SK-N-SH treated with all-trans-retinoic acid at 6 μM for 48 hours (cell line): ENCODE measurements around the gene GTF3A.

Experiments
- ATAC-seq: fragments of 200-7000 bp; cut with Tn5 transposase; 3 replicates; pipeline ENCODE4 v1.9.1; 2020; ENCODE audit warnings: mild to moderate bottlenecking, moderate library complexity
- ARNTL ChIP-seq: fragments of 450-650 bp; formaldehyde crosslinking; IDR thresholded peaks from 2 replicates; pipeline ENCODE4 v1.5.0; 2020; ENCODE audit warnings: low read depth, mild to moderate bottlenecking, moderate library complexity, borderline replicate concordance
- BACH2 ChIP-seq: fragments of 250-450 bp; sonication (Bioruptor Pico); IDR thresholded peaks from 2 replicates; pipeline ENCODE4 v1.9.0; 2021; ENCODE audit warnings: mild to moderate bottlenecking, borderline replicate concordance
- CSDC2 ChIP-seq: fragments of 250-450 bp; sonication (Bioruptor Pico); IDR thresholded peaks from 2 replicates; pipeline ENCODE4 v1.5.0; 2020; ENCODE audit warnings: mild to moderate bottlenecking, moderate library complexity
- GLIS3 ChIP-seq: fragments of 250-450 bp; sonication (Bioruptor Pico); IDR thresholded peaks from 2 replicates; pipeline ENCODE4 v1.5.0; 2020; ENCODE audit warnings: mild to moderate bottlenecking, moderate library complexity
- ISL1 ChIP-seq: fragments of 250-450 bp; sonication (Bioruptor Pico); IDR thresholded peaks from 2 replicates; pipeline ENCODE4 v2.1.2; 2022; ENCODE audit warnings: mild to moderate bottlenecking, moderate library complexity
- OSR1 ChIP-seq: fragments of 250-450 bp; sonication (Bioruptor Pico); IDR thresholded peaks from 2 replicates; pipeline ENCODE4 v1.8.0; 2022; ENCODE audit warnings: moderate library complexity, mild to moderate bottlenecking, inconsistent platforms
- PPARA ChIP-seq: fragments of 250-450 bp; sonication (Bioruptor Pico); IDR thresholded peaks from 2 replicates; pipeline ENCODE4 v1.5.0; 2020; ENCODE audit warnings: mild to moderate bottlenecking, borderline replicate concordance
- RARB ChIP-seq: fragments of 250-450 bp; sonication (Bioruptor Pico); IDR thresholded peaks from 2 replicates; pipeline ENCODE4 v1.8.0; 2021; ENCODE audit warnings: mild to moderate bottlenecking, moderate library complexity
- SNAI2 ChIP-seq: fragments of 250-450 bp; sonication (Bioruptor Pico); IDR thresholded peaks from 2 replicates; pipeline ENCODE4 v1.5.0; 2020; ENCODE audit warnings: mild to moderate bottlenecking, moderate library complexity
- TCF4 ChIP-seq: fragments of 250-450 bp; sonication (Bioruptor Pico); IDR thresholded peaks from 2 replicates; pipeline ENCODE4 v1.8.0; 2021; ENCODE audit warnings: mild to moderate bottlenecking, moderate library complexity, borderline replicate concordance
- TOX ChIP-seq: fragments of 250-450 bp; sonication (Bioruptor Pico); IDR thresholded peaks from 2 replicates; pipeline ENCODE4 v1.8.0; 2021; ENCODE audit warnings: mild to moderate bottlenecking, moderate library complexity, borderline replicate concordance
- ZC3H10 ChIP-seq: fragments of 250-450 bp; sonication (Bioruptor Pico); IDR thresholded peaks from 2 replicates; pipeline ENCODE4 v1.5.1; 2021; ENCODE audit warnings: mild to moderate bottlenecking, moderate library complexity
- ZFP3 ChIP-seq: fragments of 250-450 bp; sonication (Bioruptor Pico); IDR thresholded peaks from 2 replicates; pipeline ENCODE4 v1.5.0; 2020; ENCODE audit warnings: mild to moderate bottlenecking, moderate library complexity
- ZFP30 ChIP-seq: fragments of 450-650 bp; formaldehyde crosslinking; IDR thresholded peaks from 2 replicates; pipeline ENCODE4 v1.5.0; 2022; ENCODE audit warnings: mild to moderate bottlenecking, moderate library complexity
- ZNF565 ChIP-seq: fragments of 450-650 bp; formaldehyde crosslinking; conservative IDR thresholded peaks from 2 replicates; pipeline ENCODE4 v1.5.0; 2020; ENCODE audit warnings: low read depth, mild to moderate bottlenecking, moderate library complexity
- ZNF70 ChIP-seq: fragments of 450-650 bp; formaldehyde crosslinking; IDR thresholded peaks from 2 replicates; pipeline ENCODE4 v1.5.0; 2020; ENCODE audit warnings: mild to moderate bottlenecking, moderate library complexity
- TF ChIP-seq, protein P1 (sequence below): fragments of 250-450 bp; sonication (Bioruptor Pico); IDR thresholded peaks from 2 replicates; pipeline ENCODE4 v1.8.0; 2021; ENCODE audit warnings: low read depth, mild to moderate bottlenecking, moderate library complexity, borderline replicate concordance
- TF ChIP-seq, protein P2 (sequence below): fragments of 250-450 bp; sonication (Bioruptor Pico); IDR thresholded peaks from 2 replicates; pipeline ENCODE4 v1.5.0; 2020; ENCODE audit warnings: mild to moderate bottlenecking, moderate library complexity
- TF ChIP-seq, protein P3 (sequence below): fragments of 250-450 bp; sonication (Bioruptor Pico); IDR thresholded peaks from 2 replicates; pipeline ENCODE4 v1.5.1; 2021; ENCODE audit warnings: mild to moderate bottlenecking, moderate library complexity
- TF ChIP-seq, protein P4 (sequence below): fragments of 250-450 bp; sonication (Bioruptor Pico); IDR thresholded peaks from 2 replicates; pipeline ENCODE4 v1.5.1; 2020; ENCODE audit warnings: low read depth, mild to moderate bottlenecking, moderate library complexity

GTF3A gene

DNA sequence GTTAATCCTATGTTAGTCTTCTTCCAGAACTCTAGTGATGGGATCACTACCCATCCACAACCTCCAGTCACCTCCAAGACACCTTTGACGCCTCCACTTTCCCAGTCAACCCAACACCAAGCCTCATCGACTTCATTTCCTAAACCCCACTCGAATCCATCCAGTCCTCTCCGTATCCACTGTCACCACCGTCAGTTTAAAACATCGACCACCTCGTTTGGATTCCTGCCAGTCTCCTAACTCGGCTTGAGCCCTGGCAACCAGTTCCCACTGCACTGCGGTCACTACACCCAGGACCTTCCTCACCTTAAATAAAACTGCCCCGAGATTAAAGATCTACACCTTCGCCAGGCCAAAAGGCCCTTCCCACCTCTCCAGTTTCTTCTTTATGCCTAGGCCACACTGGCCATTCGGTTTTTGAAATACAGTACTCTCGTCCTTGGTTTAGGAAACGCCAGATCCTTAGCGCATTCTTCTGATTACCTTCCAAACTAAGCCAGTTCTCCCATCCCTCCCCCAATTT lies 24.7 kb downstream of the GTF3A start:
- TF ChIP-seq ZFP3 (CRISPR knock-in tag) (no peak), ZNF70 (CRISPR knock-in tag) (no peak), BACH2 (CRISPR knock-in tag) (no peak), ISL1 (no peak), ZC3H10 (CRISPR knock-in tag) (no peak), OSR1 (CRISPR knock-in tag) (no peak), RARB (CRISPR knock-in tag) (no peak), TCF4 (CRISPR knock-in tag) (no peak), SNAI2 (no peak), ARNTL (CRISPR knock-in tag) (no peak), GLIS3 (CRISPR knock-in tag) (no peak), ZNF565 (CRISPR knock-in tag) (no peak)
- TF ChIP-seq, protein P1, sequence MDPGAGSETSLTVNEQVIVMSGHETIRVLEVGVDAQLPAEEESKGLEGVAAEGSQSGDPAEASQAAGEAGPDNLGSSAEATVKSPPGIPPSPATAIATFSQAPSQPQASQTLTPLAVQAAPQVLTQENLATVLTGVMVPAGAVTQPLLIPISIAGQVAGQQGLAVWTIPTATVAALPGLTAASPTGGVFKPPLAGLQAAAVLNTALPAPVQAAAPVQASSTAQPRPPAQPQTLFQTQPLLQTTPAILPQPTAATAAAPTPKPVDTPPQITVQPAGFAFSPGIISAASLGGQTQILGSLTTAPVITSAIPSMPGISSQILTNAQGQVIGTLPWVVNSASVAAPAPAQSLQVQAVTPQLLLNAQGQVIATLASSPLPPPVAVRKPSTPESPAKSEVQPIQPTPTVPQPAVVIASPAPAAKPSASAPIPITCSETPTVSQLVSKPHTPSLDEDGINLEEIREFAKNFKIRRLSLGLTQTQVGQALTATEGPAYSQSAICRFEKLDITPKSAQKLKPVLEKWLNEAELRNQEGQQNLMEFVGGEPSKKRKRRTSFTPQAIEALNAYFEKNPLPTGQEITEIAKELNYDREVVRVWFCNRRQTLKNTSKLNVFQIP (CRISPR knock-in tag): no peak
- TF ChIP-seq, protein P2, sequence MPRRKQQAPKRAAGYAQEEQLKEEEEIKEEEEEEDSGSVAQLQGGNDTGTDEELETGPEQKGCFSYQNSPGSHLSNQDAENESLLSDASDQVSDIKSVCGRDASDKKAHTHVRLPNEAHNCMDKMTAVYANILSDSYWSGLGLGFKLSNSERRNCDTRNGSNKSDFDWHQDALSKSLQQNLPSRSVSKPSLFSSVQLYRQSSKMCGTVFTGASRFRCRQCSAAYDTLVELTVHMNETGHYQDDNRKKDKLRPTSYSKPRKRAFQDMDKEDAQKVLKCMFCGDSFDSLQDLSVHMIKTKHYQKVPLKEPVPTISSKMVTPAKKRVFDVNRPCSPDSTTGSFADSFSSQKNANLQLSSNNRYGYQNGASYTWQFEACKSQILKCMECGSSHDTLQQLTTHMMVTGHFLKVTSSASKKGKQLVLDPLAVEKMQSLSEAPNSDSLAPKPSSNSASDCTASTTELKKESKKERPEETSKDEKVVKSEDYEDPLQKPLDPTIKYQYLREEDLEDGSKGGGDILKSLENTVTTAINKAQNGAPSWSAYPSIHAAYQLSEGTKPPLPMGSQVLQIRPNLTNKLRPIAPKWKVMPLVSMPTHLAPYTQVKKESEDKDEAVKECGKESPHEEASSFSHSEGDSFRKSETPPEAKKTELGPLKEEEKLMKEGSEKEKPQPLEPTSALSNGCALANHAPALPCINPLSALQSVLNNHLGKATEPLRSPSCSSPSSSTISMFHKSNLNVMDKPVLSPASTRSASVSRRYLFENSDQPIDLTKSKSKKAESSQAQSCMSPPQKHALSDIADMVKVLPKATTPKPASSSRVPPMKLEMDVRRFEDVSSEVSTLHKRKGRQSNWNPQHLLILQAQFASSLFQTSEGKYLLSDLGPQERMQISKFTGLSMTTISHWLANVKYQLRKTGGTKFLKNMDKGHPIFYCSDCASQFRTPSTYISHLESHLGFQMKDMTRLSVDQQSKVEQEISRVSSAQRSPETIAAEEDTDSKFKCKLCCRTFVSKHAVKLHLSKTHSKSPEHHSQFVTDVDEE (CRISPR knock-in tag): no peak
- ATAC-seq: peak; percentile 2; the same call in 1 of the 3 replicates

DNA sequence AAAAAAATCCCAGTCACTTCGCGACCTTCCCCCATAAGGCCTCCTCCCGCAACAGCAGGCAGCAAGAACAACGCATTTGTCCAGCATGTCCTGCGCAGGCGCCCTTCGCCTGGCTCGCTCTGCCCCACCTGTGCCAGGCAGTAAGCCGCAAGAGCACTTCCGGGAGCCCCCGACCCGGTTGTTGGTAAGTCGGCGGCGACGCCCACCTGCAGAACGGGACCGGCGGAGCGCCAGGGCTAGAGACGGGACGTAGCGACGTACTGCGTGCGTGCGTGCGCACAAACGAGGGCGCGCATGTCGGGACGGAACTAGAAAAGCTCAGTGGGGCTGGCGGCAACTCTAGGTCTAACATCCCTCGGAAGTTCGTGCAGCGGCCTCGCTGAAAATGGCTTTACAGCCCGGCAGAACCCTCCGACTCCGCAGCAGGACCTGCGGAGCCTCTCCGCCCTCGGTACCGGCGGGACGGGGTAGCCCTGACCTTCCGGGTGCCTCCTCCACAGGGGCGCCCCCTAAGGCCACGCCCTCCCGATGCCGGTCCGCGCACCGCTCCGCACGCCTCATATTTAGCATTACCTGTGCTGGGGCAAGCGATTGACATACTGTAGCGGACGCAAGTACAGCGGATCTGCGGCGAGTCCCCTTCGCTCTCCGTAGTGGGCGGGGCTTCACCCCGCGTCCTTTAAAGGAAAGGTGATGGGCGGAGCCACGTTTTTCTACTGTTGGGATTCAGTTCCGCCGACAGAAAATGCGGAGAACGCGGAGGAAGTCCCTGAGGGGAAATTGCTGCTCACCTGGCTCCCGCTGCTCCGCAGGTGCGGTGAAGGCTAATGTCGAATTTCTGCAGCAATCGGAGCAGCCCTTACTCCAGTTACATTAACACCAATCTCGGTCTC lies 25.8 kb downstream of the GTF3A start, which contains the start of gene MTIF3:
Gene MTIF3, minus strand, starts transcription at position 629 of the 893 bp plus-strand sequence. CDS start 10,116 bp downstream, outside the sequence.
- no peak for TF ChIP-seq ZC3H10 (CRISPR knock-in tag)
- no peak for TF ChIP-seq CSDC2 (CRISPR knock-in tag)
- TF ChIP-seq TOX (CRISPR knock-in tag): no peak
- TF ChIP-seq BACH2 (CRISPR knock-in tag): no peak
- no peak for TF ChIP-seq RARB (CRISPR knock-in tag)
- TF ChIP-seq TCF4 (CRISPR knock-in tag): no peak; the same call in 1 of the 2 replicates
- TF ChIP-seq ARNTL (CRISPR knock-in tag): no peak
- TF ChIP-seq, protein P3, sequence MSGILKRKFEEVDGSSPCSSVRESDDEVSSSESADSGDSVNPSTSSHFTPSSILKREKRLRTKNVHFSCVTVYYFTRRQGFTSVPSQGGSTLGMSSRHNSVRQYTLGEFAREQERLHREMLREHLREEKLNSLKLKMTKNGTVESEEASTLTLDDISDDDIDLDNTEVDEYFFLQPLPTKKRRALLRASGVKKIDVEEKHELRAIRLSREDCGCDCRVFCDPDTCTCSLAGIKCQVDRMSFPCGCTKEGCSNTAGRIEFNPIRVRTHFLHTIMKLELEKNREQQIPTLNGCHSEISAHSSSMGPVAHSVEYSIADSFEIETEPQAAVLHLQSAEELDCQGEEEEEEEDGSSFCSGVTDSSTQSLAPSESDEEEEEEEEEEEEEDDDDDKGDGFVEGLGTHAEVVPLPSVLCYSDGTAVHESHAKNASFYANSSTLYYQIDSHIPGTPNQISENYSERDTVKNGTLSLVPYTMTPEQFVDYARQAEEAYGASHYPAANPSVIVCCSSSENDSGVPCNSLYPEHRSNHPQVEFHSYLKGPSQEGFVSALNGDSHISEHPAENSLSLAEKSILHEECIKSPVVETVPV: no peak
- no peak for TF ChIP-seq ISL1
- no peak for TF ChIP-seq SNAI2
- no peak for TF ChIP-seq GLIS3 (CRISPR knock-in tag)
- no peak for TF ChIP-seq ZNF70 (CRISPR knock-in tag)
- TF ChIP-seq, protein P4, sequence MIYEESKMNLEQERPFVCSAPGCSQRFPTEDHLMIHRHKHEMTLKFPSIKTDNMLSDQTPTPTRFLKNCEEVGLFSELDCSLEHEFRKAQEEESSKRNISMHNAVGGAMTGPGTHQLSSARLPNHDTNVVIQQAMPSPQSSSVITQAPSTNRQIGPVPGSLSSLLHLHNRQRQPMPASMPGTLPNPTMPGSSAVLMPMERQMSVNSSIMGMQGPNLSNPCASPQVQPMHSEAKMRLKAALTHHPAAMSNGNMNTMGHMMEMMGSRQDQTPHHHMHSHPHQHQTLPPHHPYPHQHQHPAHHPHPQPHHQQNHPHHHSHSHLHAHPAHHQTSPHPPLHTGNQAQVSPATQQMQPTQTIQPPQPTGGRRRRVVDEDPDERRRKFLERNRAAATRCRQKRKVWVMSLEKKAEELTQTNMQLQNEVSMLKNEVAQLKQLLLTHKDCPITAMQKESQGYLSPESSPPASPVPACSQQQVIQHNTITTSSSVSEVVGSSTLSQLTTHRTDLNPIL (CRISPR knock-in tag): no peak
- TF ChIP-seq, protein P1 (CRISPR knock-in tag): no peak
- no peak for TF ChIP-seq PPARA
- TF ChIP-seq ZFP30: no peak
- TF ChIP-seq, all 23 proteins: peak for 0
- ATAC-seq: peak; percentile 93
